HepG2 (cell line): Measurements from ENCODE around the gene ZNF648. TPM values are rescaled to one million over a fixed set of nuclear protein-coding genes. Genes with fewer than 3 reads are reported as not detected.

Experiments
- ATAC-seq: fragments of 200-7000 bp; cut with Tn5 transposase; 3 replicates; pipeline ENCODE4 v1.9.1; 2020; ENCODE audit warnings: mild to moderate bottlenecking, moderate library complexity
- BruUV-seq: library from RNA; stranded (reverse); fragments of 400-500 nt; replicated peaks from 2 replicates; lab custom pipeline; 2021; lab: Mats Ljungman, UMichigan
- CTCF ChIA-PET: fragments of 300-600 bp; formaldehyde crosslinking; extraction: SDS; loops from one replicate; lab custom pipeline; 2021; ENCODE audit warnings: low total read pairs, inconsistent platforms, low intra/inter-chr PET ratio; lab: Yijun Ruan, JAX
- POLR2A ChIA-PET: fragments of 350-600 bp; sonication (Branson Sonifier 250); formaldehyde crosslinking; loops from one replicate; lab custom pipeline; 2020; ENCODE audit warnings: antibody characterized with exemption, inconsistent platforms; lab: Yijun Ruan, JAX
- DNase-seq: peaks from one replicate; pipeline ENCODE4 v3.0.0-alpha.2; 2015; ENCODE audit warnings: low spot score
- FAIRE-seq: peaks from 3 replicates; lab custom pipeline; 2011; peaks lifted over from hg19 to GRCh38; lab: Jason Lieb, UNC
- H2AFZ ChIP-seq: one replicate; pipeline ENCODE4 v1.6.1; 2011; ENCODE audit warnings: low read length, inconsistent platforms
- H3K27ac ChIP-seq: fragments of 300-600 bp; 3 replicates; pipeline ENCODE4 v1.8.0; 2011; ENCODE audit warnings: mixed run types, mild to moderate bottlenecking, mixed read lengths, low read length, inconsistent platforms; ENCODE audit not compliant: insufficient read depth; ENCODE audit errors: extremely low read length
- H3K27me3 ChIP-seq, 2 experiments: fragments of 200-600 bp in 1 of 2; 2 replicates in 1 of 2; 3 replicates in 1 of 2; pipeline versions ENCODE4 v1.6.0 to v1.8.0; 2011; ENCODE audit warnings: low read length in 2 of 2, mild to moderate bottlenecking in 2 of 2, moderate library complexity in 2 of 2, inconsistent platforms in 1 of 2; ENCODE audit not compliant: insufficient read depth in 2 of 2, control insufficient read depth in 1 of 2
- H3K36me3 ChIP-seq, 2 experiments: fragments of 200-600 bp in 1 of 2; replicated peaks in 1 of 2; 2 replicates in 1 of 2; 3 replicates in 1 of 2; pipeline versions ENCODE4 v1.5.1 to v1.8.0; 2011; ENCODE audit warnings: low read length in 2 of 2, inconsistent platforms in 1 of 2; ENCODE audit not compliant: insufficient read depth in 2 of 2, control insufficient read depth in 1 of 2
- H3K4me1 ChIP-seq: 2 replicates; pipeline ENCODE4 v1.5.1; 2012; ENCODE audit warnings: low read length, inconsistent platforms; ENCODE audit not compliant: insufficient read depth
- H3K4me2 ChIP-seq: 2 replicates; pipeline ENCODE4 v1.6.0; 2011; ENCODE audit warnings: low read depth, low read length, inconsistent platforms
- H3K4me3 ChIP-seq, 3 experiments: fragments of 200-600 bp in 1 of 3; sonication (generic), shearing (Covaris generic) in 1 of 3; replicated peaks in 1 of 3; 2 replicates each; pipeline ENCODE4 v1.5.1; 2011 to 2016; ENCODE audit warnings: low read length in 3 of 3, inconsistent platforms in 2 of 3, low read depth in 2 of 3, mild to moderate bottlenecking in 2 of 3, control low read depth in 1 of 3, mixed read lengths in 1 of 3; ENCODE audit not compliant: insufficient read depth in 1 of 3
- H3K79me2 ChIP-seq: one replicate; pipeline ENCODE4 v1.6.1; 2011; ENCODE audit warnings: low read length, inconsistent platforms; ENCODE audit not compliant: insufficient read depth
- H3K9ac ChIP-seq: 2 replicates; pipeline ENCODE4 v1.6.0; 2011; ENCODE audit warnings: mild to moderate bottlenecking, low read depth, low read length, inconsistent platforms; ENCODE audit not compliant: insufficient read depth
- H3K9me3 ChIP-seq: 2 replicates; pipeline ENCODE4 v1.5.1; 2012; ENCODE audit warnings: mild to moderate bottlenecking, low read length
- H4K20me1 ChIP-seq: 2 replicates; pipeline ENCODE4 v1.6.0; 2011; ENCODE audit warnings: inconsistent platforms, mild to moderate bottlenecking, low read length, moderate library complexity; ENCODE audit not compliant: insufficient read depth
- CTCF ChIP-seq: sonication (generic); formaldehyde crosslinking; IDR thresholded peaks from 2 replicates; pipeline ENCODE4 v1.5.0; 2020; ENCODE audit warnings: mild to moderate bottlenecking, missing genetic modification reagents, moderate library complexity
- SMC3 ChIP-seq: IDR thresholded peaks from 2 replicates; pipeline ENCODE4 v1.6.1; 2011; ENCODE audit warnings: low read length, improper control_type of control experiment
- ZNF800 ChIP-seq: sonication (generic); formaldehyde crosslinking; IDR thresholded peaks from 2 replicates; pipeline ENCODE4 v1.4.0; 2020; ENCODE audit warnings: missing genetic modification reagents
- WGBS: methylation state at CpG from one replicate; pipeline ENCODE4 v1.1.6; 2017; ENCODE audit warnings: low lambda C conversion rate; 5-methylcytosine and 5-hydroxymethylcytosine counted together
- in situ Hi-C: cut with HindIII; loops from 2 replicates; pipeline ENCODE4 v1.10.0; 2017; ENCODE audit warnings: low pct_unique_long_range_greater_than_20kb; ENCODE audit not compliant: extremely low pct_ligation_motif_present
- intact Hi-C: fragments of 100-400 bp; cut with micrococcal nuclease; formaldehyde crosslinking; loops from one replicate; pipeline ENCODE4 v1.10.0; 2022; ENCODE audit not compliant: unreplicated experiment
- polyA plus RNA-seq, 8 experiments: library from polyadenylated mRNA; depleted of rRNA in 3 of 8; stranded (reverse) in 7 of 8; unstranded in 1 of 8; fragments of >200 nt; fragmentation: Illumina TruSeq in 4 of 8; extraction: Trizol in 4 of 8; gene quantifications; 2 replicates each; pipeline versions ENCODE4 v1.2.1 to v1.2.3, GENCODE V29; 2011 to 2016; ENCODE audit warnings: low read depth in 4 of 8, missing spikeins in 1 of 8, mixed read lengths in 1 of 8; ENCODE audit not compliant: insufficient read depth in 1 of 8
- total RNA-seq, 5 experiments: library from RNA; depleted of rRNA; stranded (reverse); fragments of >200 nt; fragmentation: Illumina TruSeq; extraction: Trizol; gene quantifications; 2 replicates each; pipeline ENCODE4 v1.2.3, GENCODE V29; 2016; ENCODE audit warnings: low read depth in 1 of 5

The ZNF648 gene
- total and polyA plus RNA-seq, 2 of the 13 experiments (the other 11 are each of a cell fraction or from before 2014, with no cell fraction given): 0.13 to 0.37 TPM

- ChIA-PET POLR2A (no interaction called here), CTCF (interaction anchor here (1.1 kb wide), 1 partner anchor 46 kb away, joined by 3 read pairs; no protein-coding TSS in a partner anchor)
- H3K27me3 ChIP-seq: no peaks in the 10 kb centered on the region
- in situ Hi-C loops (no loop called here), intact Hi-C loops (loop anchor here (1.0 kb wide), 1 partner anchor 19 kb away; no protein-coding TSS in a partner anchor)
- 22% methylated on average over 7 of the region's 7 CpGs for WGBS
- FAIRE-seq (no peak), DNase-seq (no peak), ATAC-seq (0 out of 3 replicates have a peak, but pooled peaks have one; percentile 30)
- no TSS peak for BruUV-seq
- no peak overlapping the region for H2AFZ ChIP-seq
- H3K4me2 ChIP-seq: no peak overlapping the region
- H3K9me3 ChIP-seq: no peaks in the 10 kb centered on the region
- H4K20me1 ChIP-seq: no peaks in the 10 kb centered on the region
- no peak overlapping the region for H3K4me3 ChIP-seq
- H3K79me2 ChIP-seq: no peaks in the 10 kb centered on the region
- peak; percentile 23; the same call in 1 of the 2 replicates for TF ChIP-seq CTCF
- TF ChIP-seq ZNF800 (CRISPR knock-in tag): no peak
- peak; percentile 8; the same call in 1 of the 2 replicates for TF ChIP-seq SMC3
- H3K4me1 ChIP-seq: peaks cover 2% of the 10 kb centered on the region; the same call in 1 of the 2 replicates
- no peak overlapping the region for H3K27ac ChIP-seq
- no peak overlapping the region for H3K9ac ChIP-seq
- H3K36me3 ChIP-seq: no peaks in the 10 kb centered on the region
Measured at GRCh38 chr1:182035097-182035770, 26.3 kb downstream of the ZNF648 start.
